ENCODE measurements around the gene MYLK2.
"Not testable (repeated sequence)": the region's sequence is repeated elsewhere in the genome, so short reads cannot be mapped to it uniquely, and the experiment has no call there.

The MYLK2 gene

GRCh38 chr20:31815408-31816188 lies 3.6 kb upstream of the MYLK2 start:
- DNase-seq (ENCODE audit: low spot score) = peak; percentile 54

DNA sequence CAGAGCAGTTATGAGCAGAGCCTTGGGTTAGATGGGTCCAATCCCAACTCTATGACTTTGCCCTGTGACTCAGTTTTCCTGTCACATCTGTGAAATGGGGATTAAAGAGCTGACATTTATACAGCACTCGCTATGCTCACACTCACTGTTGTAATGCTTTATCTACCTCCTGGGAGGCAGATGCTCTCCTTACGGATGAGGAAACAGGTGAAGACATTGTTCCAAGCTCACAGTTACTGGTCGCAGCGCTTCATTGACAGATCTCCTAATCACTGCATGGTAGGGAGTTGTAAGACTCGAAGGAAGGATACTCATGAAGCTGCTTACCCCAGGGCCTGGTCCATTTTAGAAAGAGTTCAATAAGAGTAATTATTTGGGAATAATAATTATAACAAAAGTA lies 2.9 kb upstream of the MYLK2 start:
- no peak for DNase-seq (ENCODE audit: low spot score)

GRCh38 chr20:31817461-31817860 lies 1.7 kb upstream of the MYLK2 start:
- DNase-seq (ENCODE audit: low spot score) = no peak

GRCh38 chr20:31818376-31818908 lies 714 bp upstream of the MYLK2 start:
- DNase-seq (ENCODE audit: low spot score) = no peak

DNA sequence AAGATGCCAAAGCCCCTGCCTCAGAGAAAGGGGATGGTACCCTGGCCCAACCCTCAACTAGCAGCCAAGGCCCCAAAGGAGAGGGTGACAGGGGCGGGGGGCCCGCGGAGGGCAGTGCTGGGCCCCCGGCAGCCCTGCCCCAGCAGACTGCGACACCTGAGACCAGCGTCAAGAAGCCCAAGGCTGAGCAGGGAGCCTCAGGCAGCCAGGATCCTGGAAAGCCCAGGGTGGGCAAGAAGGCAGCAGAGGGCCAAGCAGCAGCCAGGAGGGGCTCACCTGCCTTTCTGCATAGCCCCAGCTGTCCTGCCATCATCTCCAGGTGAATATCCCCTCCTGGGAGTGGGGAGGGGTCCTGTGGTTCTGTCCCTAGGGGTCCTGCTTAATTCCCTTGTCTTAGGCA lies 1.1 kb downstream of the MYLK2 start:
- DNase-seq (ENCODE audit: low spot score) = no peak

GRCh38 chr20:31821427-31821826 lies 2.3 kb downstream of the MYLK2 start:
- DNase-seq (ENCODE audit: low spot score) = no peak

DNA sequence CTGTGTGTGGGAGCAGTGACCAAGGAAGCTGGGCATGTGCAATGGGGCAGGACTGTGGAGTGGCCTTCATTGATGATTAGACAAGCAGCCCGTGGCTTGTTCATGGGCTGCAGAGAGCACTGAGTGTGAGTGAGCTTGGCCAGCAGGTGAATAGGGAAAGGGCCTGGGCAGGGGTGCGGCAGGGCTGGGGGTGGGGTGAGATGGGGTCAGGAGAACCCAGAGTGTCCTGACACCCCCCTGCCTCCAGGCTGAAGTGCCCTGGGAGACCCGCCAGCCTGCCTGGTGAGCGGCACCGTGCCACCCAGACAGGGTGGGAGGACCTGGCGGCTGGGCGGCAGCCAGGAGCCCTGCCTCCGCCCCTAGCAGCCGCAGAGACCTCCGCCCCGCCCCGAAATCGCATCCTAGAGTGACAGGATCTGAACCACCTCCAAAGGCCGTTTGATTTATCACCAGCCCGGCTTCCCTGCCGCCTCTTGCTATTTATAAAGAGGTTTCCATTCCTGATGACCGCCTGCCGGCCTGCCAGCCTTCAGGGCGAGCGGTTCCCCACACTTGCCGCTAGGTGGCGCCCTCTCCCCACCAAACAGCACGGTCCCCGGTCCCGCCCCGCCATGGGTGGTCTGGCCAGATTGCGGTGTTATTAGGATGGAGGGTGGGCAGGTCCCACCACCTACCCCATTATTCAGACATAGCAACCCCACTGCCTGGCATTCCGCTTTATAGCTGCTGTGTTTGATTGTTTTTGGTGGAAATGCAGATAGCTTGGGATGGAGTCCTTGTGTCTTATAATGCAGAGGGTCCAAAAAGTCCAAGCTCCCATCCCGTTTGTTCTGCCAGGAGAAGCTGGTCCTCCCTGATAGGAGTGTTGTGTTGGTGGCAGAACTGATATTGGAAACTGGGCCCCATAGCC lies 3.5 kb downstream of the MYLK2 start:
- DNase-seq (ENCODE audit: low spot score) = peak; percentile 86

GRCh38 chr20:31823360-31824124 lies 4.4 kb downstream of the MYLK2 start:
- no peak for DNase-seq (ENCODE audit: low spot score)

GRCh38 chr20:31824125-31824485 lies 4.9 kb downstream of the MYLK2 start:
- no peak for DNase-seq (ENCODE audit: low spot score)

- DNase-seq (ENCODE audit: low spot score) = no peak
Measured at GRCh38 chr20:31824554-31825313, 5.6 kb downstream of the MYLK2 start.

DNA sequence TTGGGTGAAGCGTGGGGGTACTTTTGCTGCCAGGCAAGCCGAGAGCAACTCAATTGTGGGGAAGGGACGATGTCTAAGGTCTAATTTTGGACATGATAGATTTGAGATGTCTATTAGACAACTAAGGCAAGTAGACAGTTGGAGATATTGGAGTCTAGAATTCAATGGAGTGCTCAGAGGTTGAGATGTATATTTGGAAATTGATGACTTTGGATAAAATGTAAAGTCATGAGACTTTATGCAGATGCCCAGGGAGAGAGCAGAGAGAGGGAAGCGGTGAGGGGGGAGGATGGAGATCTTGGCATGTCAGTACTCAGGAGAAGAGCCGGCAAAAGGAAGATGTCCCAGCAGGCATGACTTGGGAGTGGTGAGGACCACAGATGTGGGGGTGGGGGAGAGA lies 6.9 kb downstream of the MYLK2 start:
- no peak for DNase-seq (ENCODE audit: low spot score)

DNA sequence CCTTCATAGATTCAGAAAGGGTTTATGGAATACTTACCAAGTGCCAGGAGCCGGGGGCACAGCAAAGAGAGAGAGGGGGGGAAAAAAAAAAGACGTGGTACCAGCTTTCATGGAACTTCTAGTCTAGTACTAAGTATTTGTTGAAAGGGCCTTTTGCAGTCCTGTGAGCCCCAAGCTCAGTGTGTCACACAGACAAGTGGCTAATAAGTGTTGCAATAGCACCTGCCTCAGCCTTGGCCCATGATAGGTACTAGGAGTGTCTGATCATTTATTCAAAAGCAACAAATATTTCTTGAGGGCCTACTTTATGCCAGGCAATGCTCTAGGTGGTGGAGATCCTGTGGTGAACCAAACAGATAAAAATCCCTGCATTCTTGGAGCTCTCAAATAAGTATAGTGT lies 7.9 kb downstream of the MYLK2 start:
- DNase-seq (ENCODE audit: low spot score) = no peak

DNA sequence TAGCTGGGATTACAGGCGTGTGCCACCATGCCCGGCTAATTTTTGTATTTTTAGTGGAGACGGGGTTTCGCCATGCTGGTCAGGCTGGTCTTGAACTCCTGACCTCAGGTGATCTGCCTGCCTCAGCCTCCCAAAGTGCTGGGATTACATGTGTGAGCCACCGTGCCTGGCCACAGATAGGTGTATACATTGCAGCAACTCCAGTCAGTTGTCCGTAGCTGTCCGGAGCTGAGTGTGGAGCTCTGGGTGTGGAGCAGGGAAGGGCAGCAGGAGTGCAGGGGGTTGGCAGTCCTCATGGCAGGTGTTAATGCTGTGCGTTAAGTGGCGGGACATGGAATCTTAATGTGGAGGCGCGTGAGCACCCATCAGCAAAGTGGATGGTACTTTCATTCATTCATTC lies 8.9 kb downstream of the MYLK2 start:
- DNase-seq (ENCODE audit: low spot score) = not testable (repeated sequence)

GRCh38 chr20:31829731-31830130 lies 10.6 kb downstream of the MYLK2 start:
- no peak for DNase-seq (ENCODE audit: low spot score)

GRCh38 chr20:31830406-31830981 lies 11.3 kb downstream of the MYLK2 start:
- no peak for DNase-seq (ENCODE audit: low spot score)

GRCh38 chr20:31831211-31831610 lies 12.1 kb downstream of the MYLK2 start:
- no peak for DNase-seq (ENCODE audit: low spot score)

DNA sequence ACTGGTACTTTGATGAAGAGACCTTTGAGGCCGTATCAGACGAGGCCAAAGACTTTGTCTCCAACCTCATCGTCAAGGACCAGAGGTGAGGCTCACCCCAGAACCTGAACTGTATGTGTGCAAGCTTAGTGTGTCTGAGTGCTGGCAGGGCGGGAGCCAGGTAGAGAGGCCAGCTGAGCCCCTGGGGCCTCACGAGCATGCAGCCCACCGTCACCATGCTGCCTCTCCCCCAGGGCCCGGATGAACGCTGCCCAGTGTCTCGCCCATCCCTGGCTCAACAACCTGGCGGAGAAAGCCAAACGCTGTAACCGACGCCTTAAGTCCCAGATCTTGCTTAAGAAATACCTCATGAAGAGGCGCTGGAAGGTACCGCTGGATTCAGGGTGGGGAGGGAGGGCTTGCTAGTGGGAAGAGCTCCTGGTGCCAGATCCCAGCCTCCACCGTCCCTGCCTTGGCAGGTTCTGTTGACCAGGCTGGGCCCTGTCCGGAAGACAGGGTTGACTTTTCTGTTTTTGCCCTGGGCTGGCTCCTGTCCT lies 12.7 kb downstream of the MYLK2 start:
- no peak for DNase-seq (ENCODE audit: low spot score)

DNA sequence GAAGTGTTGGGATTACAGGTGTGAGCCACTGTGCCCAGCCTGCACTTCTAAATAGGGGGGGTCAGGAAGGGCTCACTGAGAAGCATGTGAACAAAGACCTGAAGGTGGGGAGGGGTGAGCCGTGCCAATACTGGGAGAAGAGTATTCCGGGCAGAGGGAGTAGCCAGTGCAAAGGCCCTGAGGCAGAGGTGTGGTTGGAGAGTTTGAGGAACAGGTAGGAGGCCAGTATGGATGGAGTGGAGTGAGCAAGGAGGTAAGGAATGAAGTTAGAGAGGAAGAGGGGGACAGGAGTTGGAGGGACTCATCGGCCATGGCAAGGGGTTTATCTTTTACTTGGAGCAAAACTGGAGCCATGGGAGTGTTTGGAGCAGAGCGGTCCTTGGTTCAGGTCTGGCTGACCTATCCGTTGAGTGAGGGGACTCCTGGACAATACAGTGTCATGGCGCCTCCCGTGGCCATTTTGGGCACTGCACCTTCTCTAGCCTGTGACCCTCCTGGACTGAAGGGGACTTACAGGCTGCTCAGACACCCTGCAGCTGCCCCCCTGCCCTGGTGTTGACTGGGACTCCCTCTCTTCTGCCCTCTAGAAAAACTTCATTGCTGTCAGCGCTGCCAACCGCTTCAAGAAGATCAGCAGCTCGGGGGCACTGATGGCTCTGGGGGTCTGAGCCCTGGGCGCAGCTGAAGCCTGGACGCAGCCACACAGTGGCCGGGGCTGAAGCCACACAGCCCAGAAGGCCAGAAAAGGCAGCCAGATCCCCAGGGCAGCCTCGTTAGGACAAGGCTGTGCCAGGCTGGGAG lies 14.2 kb downstream of the MYLK2 start:
- DNase-seq (ENCODE audit: low spot score) = peak; percentile 73

DNA sequence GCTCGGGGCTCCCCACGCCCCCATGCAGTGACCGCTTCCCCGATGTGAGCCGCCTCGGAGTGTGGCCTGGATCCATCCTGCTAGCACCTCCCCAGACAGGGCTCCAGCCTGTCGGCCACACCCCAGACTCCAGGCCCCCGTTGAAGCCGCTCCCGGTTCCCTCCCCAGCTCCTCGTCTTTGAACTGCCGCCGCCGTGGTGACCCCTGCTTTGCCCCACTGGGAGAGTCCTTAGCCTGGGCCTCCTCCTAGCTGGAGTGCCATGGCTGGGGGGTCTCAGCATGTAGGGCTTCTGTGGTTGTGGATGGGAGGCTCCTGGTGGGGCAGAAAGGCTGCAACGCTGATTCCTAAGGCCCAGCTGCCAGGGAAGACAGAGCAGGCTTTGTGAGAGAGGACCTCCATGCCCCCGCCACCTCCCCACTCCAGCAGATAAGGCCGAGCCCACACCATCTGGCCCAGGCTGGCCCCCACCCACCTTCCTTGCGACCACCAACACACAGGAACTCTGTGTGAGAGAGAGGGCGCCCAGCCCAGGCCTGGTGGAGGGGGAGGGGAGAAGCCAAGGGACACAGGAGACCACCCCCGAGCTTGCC lies 14.9 kb downstream of the MYLK2 start:
- peak; percentile 51 for DNase-seq (ENCODE audit: low spot score)

DNA sequence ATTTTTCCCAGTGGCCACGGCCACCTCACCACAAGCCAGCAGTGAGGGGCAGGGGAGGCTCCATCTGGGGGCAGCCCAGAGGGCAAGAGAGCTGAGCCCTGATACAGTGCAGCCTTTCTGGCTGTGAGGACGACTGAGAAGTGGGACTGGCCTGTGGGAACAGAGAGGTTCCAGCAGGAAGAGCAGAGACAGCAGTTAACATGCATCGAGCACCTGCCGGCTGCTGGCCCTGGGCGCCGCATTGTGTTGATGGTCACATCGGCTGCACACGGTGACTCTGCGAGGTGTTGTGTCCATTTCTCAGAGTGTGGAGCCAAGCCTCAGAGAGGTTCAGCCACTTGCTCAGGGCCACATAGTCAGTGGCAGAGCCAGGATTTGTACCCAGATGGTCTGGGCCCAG lies 16.4 kb downstream of the MYLK2 start:
- DNase-seq (ENCODE audit: low spot score) = no peak

All from COLO829 (cell line).